ENCODE data around the gene FZD10. TPM values are rescaled to one million over a fixed set of nuclear protein-coding genes. Genes with fewer than 3 reads are reported as not detected.

The FZD10 gene
- total and polyA plus RNA-seq, 9 donors = 0.08 to 6.1 (median 1.8) TPM

DNA sequence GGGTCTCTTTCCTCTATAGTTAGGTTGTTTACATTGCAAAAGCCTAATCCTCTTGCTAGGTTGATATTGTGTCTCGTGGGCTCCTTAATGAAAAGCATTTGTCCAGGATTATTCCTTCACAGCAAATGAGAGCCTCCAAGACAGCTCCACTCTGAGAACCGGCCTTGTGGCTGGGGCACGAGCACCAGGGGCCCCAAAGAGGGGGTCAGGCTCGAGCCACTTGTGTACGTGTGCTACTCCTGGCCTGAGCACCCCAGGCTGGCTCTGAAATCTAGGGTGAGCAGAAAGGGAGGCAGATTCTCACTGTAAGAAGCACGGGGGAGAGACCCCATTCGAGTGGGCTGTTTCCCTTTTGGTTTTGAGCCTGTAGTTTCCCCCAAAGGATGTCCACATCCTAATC is 45.0 kb upstream of the FZD10 start:
- 49 to 66% (median 57%) methylated on average over 7 of the region's 7 CpGs for WGBS, 3 donors
- intact Hi-C loops (cut with DNase I) = no loop called here
- TF ChIP-seq EP300 (IDR thresholded peaks at IDR 0.05) (no peak), POLR2A (IDR thresholded peaks at IDR 0.05) (no peak)
- TF ChIP-seq, protein P1, sequence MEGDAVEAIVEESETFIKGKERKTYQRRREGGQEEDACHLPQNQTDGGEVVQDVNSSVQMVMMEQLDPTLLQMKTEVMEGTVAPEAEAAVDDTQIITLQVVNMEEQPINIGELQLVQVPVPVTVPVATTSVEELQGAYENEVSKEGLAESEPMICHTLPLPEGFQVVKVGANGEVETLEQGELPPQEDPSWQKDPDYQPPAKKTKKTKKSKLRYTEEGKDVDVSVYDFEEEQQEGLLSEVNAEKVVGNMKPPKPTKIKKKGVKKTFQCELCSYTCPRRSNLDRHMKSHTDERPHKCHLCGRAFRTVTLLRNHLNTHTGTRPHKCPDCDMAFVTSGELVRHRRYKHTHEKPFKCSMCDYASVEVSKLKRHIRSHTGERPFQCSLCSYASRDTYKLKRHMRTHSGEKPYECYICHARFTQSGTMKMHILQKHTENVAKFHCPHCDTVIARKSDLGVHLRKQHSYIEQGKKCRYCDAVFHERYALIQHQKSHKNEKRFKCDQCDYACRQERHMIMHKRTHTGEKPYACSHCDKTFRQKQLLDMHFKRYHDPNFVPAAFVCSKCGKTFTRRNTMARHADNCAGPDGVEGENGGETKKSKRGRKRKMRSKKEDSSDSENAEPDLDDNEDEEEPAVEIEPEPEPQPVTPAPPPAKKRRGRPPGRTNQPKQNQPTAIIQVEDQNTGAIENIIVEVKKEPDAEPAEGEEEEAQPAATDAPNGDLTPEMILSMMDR (IDR thresholded peaks at IDR 0.05) = no peak
- Histone ChIP-seq H3K36me3 (no peaks in the 10 kb centered on the region), H3K9me3 (no peaks in the 10 kb centered on the region), H3K27me3 (no peaks in the 10 kb centered on the region), H3K27ac (no peak overlapping the region), H3K4me3 (no peak overlapping the region), H3K4me1 (ENCODE audit: insufficient read depth) (no peaks in the 10 kb centered on the region)
- no peak for DNase-seq

DNA sequence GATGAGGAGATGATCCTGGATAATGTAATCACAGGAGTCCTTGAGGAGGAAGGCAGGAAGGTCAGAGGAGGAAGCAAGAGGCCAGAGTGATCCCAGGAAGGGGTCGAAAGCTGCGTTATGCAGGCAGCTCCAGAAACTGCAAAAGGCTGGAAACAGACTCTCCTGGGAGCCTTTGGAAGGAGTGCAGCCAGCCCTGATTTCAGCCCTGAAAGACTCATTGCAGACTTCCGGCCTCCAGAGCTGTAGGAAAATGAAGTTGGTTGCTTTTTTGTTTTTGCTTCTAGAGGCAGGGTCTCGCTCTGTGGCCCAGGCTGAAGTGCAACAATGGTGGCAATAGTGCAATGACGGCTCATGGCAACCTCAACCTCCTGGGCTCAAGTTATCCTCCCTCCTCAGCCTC is 44.6 kb upstream of the FZD10 start:
- H3K4me3 ChIP-seq = no peak overlapping the region
- no peak for TF ChIP-seq POLR2A (IDR thresholded peaks at IDR 0.05)
- TF ChIP-seq EP300 (IDR thresholded peaks at IDR 0.05) = no peak
- TF ChIP-seq, protein P1 (IDR thresholded peaks at IDR 0.05) = no peak
- 67 to 71% (median 68%) methylated on average over 5 of the region's 5 CpGs for WGBS, 3 donors
- H3K27ac ChIP-seq = no peak overlapping the region
- H3K36me3 ChIP-seq = no peaks in the 10 kb centered on the region
- intact Hi-C loops (cut with DNase I) = no loop called here
- H3K4me1 ChIP-seq (ENCODE audit: insufficient read depth) = no peaks in the 10 kb centered on the region
- no peaks in the 10 kb centered on the region for H3K9me3 ChIP-seq
- no peaks in the 10 kb centered on the region for H3K27me3 ChIP-seq
- DNase-seq = no peak

DNA sequence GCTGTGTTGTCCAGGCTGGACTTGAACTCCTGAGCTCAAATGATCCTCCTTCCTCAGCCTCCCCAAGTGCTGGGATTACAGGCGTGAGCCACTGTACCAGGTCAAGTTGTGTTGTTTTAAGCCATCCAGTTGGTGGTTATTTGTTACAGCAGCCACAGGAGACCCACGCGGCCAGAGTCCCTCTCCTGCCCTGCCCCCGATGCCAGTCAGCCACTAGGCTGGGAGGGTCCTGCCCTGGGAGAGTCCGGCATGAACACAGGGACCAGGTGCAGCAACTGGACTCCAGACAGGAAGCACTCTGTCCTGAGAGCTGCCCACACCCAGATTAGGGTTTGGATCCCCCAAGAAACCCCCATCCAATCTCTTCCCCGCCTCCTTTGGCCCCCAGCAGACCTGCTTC is 44.1 kb upstream of the FZD10 start:
- TF ChIP-seq EP300 (IDR thresholded peaks at IDR 0.05) = no peak
- no peak for TF ChIP-seq POLR2A (IDR thresholded peaks at IDR 0.05)
- TF ChIP-seq, protein P1 (IDR thresholded peaks at IDR 0.05) = no peak
- no peaks in the 10 kb centered on the region for H3K27me3 ChIP-seq
- no peaks in the 10 kb centered on the region for H3K4me1 ChIP-seq (ENCODE audit: insufficient read depth)
- H3K27ac ChIP-seq = no peak overlapping the region
- H3K36me3 ChIP-seq = no peaks in the 10 kb centered on the region
- intact Hi-C loops (cut with DNase I) = no loop called here
- no peak for DNase-seq
- no peak overlapping the region for H3K4me3 ChIP-seq
- H3K9me3 ChIP-seq = no peaks in the 10 kb centered on the region
- WGBS, 3 donors = 82 to 93% (median 87%) methylated on average over 6 of the region's 6 CpGs

DNA sequence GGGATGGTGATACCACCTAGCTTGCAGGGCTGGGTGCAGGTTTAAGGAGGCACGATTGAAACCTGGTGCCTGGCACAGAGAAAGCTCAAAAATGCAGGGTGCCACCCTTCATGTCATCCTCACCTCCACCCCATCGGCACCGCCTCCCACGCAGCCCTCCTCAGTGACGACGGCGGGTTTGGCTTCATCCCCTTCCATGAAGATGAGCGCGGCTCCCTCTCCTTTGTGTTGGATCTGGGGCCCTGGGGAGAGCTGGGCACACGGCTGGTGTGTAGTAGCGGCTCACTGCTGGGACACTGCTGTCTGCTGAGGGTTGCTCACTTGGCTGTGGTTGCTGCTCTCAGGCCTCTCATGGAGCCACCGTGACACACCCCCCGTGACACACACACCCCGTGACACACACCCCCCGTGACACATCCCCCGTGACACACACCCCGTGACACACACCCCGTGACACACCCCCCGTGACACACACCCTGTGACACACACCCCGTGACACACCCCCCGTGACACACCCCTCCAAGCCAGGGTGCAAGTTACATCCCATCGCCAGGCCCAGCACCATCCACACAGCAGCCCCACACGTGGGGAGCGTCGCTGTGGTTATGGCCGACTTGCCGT is 42.9 kb upstream of the FZD10 start:
- TF ChIP-seq POLR2A (IDR thresholded peaks at IDR 0.05) = no peak
- TF ChIP-seq EP300 (IDR thresholded peaks at IDR 0.05) = no peak
- TF ChIP-seq, protein P1 (IDR thresholded peaks at IDR 0.05) = no peak
- Histone ChIP-seq H3K9me3 (no peaks in the 10 kb centered on the region), H3K27me3 (no peaks in the 10 kb centered on the region), H3K4me3 (no peak overlapping the region), H3K36me3 (no peaks in the 10 kb centered on the region), H3K27ac (no peak overlapping the region), H3K4me1 (ENCODE audit: insufficient read depth) (no peaks in the 10 kb centered on the region)
- DNase-seq = no peak
- intact Hi-C loops (cut with DNase I) = no loop called here
- 88 to 90% (median 88%) methylated on average over 20 to 27 of the region's 27 CpGs for WGBS, 3 donors

Data from ovary (tissue), 9 donors.